ENCODE measurements around the gene SLC4A5. TPM values are rescaled to one million over a fixed set of nuclear protein-coding genes. Genes with fewer than 3 reads are reported as not detected.

Gene SLC4A5
- total RNA-seq, 3 donors from 2014 or later: 2.1 to 3.1 (median 2.1) TPM

DNA sequence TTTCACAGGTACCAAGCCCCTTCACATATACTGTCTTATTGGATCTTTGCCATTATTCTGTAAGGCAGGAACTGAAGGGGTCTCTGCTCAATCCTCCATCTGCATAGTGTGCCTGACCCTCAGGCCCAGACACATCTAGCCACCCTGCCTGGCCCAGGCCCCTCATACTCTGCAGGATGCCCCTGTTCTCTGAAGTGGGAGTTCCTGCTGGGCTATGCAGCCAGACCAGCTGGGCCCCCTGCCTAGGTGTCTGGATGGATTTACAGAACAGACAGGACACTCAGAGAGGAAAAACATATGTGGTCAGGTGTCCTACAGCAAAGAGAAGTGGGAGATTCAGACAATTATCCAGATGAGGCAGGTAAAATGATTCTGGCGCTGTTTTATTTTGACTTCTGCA is 42.0 kb downstream of the SLC4A5 start:
- H3K4me3 ChIP-seq: no peak overlapping the region
- TF ChIP-seq, protein P1, sequence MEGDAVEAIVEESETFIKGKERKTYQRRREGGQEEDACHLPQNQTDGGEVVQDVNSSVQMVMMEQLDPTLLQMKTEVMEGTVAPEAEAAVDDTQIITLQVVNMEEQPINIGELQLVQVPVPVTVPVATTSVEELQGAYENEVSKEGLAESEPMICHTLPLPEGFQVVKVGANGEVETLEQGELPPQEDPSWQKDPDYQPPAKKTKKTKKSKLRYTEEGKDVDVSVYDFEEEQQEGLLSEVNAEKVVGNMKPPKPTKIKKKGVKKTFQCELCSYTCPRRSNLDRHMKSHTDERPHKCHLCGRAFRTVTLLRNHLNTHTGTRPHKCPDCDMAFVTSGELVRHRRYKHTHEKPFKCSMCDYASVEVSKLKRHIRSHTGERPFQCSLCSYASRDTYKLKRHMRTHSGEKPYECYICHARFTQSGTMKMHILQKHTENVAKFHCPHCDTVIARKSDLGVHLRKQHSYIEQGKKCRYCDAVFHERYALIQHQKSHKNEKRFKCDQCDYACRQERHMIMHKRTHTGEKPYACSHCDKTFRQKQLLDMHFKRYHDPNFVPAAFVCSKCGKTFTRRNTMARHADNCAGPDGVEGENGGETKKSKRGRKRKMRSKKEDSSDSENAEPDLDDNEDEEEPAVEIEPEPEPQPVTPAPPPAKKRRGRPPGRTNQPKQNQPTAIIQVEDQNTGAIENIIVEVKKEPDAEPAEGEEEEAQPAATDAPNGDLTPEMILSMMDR (IDR thresholded peaks at IDR 0.05): no peak
- DNase-seq (no peak), ATAC-seq (no peak)
- H3K36me3 ChIP-seq (ENCODE audit: low read depth): no peaks in the 10 kb centered on the region
- no peaks in the 10 kb centered on the region for H3K9me3 ChIP-seq
- H3K4me1 ChIP-seq (ENCODE audit: low read depth): no peaks in the 10 kb centered on the region
- intact Hi-C loops (cut with DNase I, micrococcal nuclease): no loop called here

DNA sequence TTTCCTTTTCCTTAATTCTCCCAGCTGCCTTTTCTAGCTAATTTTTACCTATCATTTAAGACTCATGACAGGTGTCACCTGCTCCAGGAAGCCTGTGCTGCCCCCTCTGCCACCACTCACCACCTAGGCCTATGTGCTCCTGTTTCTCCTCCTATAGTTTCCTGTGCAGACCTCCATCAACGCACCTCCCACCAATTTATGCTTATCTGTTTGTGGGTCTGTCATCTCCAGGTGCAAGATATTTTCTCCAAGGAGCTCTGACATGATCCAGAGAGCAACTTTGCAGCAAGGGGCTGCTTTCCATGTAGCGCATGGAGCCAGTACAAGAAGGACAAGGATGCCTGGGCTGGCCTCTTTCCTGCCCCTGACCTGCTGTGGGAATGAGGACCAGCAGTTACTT is 42.7 kb downstream of the SLC4A5 start:
- no peak for DNase-seq
- ATAC-seq: no peak
- Histone ChIP-seq H3K4me3 (no peak overlapping the region), H3K9me3 (no peaks in the 10 kb centered on the region), H3K4me1 (ENCODE audit: low read depth) (no peaks in the 10 kb centered on the region), H3K36me3 (ENCODE audit: low read depth) (no peaks in the 10 kb centered on the region)
- intact Hi-C loops (cut with DNase I, micrococcal nuclease): no loop called here
- TF ChIP-seq, protein P1 (IDR thresholded peaks at IDR 0.05): no peak

DNA sequence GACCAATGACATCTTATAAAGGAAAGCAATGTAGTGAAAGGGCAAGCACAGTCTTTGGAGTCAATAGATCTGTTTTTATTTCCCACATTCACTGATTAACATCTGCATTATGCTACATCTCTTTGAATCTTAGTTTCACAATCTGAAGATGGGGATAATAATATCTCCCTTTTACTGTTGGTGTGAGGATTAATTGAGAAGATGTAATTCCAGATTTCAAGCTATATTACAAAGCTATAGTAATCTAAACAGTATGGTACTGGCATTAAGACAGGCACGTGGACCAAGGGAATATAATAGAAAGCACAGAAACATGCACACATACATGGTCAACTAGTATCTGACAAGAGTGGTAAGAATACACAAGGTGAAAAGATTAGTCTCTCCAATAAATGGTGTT is 45.3 kb downstream of the SLC4A5 start:
- no peaks in the 10 kb centered on the region for H3K4me1 ChIP-seq (ENCODE audit: low read depth)
- no peak overlapping the region for H3K4me3 ChIP-seq
- DNase-seq (no peak), ATAC-seq (no peak)
- H3K9me3 ChIP-seq: no peaks in the 10 kb centered on the region
- TF ChIP-seq, protein P1 (IDR thresholded peaks at IDR 0.05): no peak
- intact Hi-C loops (cut with DNase I, micrococcal nuclease): no loop called here
- H3K36me3 ChIP-seq (ENCODE audit: low read depth): no peaks in the 10 kb centered on the region

DNA sequence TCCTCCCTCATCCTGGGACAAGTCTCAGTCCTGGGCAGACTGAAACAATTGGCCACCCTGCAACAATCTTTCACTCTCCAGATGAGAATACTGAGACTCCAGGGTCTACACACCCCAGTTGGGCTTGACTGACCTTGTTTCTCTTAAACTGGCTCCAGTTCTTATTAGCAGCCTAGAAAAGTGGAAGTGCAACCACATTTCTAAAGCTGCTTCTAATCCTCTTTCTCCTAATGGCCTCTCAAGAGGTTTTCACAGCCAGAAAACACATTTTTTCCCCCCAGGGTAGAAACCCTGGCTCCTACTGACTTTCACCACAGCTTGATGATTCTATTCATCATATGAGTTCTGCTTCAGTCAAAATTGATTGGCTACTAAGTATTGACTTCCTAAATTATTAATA is 45.8 kb downstream of the SLC4A5 start:
- no peaks in the 10 kb centered on the region for H3K4me1 ChIP-seq (ENCODE audit: low read depth)

DNA sequence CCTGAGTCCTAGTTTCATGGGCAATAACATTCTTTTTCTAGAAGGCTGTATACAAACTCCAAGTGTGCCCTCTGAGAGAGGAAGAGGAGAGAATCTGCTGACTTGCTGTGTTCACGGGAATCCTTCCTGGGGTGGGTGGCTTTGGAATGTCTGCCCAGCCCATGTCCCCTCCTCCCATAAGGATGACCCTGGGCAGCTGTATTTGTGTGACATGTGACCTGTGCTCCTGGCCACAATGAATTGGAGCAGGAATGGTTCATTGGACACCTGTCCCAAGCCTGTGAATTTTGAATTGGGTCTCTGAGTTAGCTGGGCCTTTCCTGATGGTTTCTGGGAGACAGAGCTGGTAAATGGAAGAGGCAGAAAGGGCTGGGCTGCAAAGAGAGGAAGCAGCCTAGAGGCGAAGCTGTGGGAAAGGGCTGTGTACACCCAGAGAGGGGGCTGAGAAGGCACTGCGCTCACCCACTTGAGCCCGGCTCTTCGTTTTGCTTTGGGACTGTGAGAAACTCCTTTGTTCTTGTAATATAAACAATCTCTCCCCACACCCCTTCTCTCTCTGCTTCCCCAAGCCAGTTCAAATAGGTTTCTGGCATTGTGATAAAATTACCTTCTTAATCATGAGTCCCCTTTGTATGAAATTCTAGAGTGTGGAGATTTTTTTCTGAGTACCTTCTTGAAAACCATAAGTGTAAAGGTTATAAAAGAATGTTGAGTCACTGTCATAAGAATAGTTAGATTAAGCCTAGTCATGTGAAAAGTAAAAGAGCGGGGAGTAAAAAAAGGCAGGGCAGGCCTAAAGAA is 49.8 kb downstream of the SLC4A5 start:
- Histone ChIP-seq H3K9me3 (no peaks in the 10 kb centered on the region), H3K4me1 (ENCODE audit: low read depth) (peaks cover 4% of the 10 kb centered on the region), H3K36me3 (ENCODE audit: low read depth) (no peaks in the 10 kb centered on the region), H3K4me3 (no peak overlapping the region)
- TF ChIP-seq, protein P1 (IDR thresholded peaks at IDR 0.05): no peak
- intact Hi-C loops (cut with DNase I, micrococcal nuclease): no loop called here
- ATAC-seq: no peak
- DNase-seq: no peak

More for the DNA sequence above, 45.8 kb downstream of the SLC4A5 start:
- no peak for DNase-seq
- intact Hi-C loops (cut with DNase I, micrococcal nuclease): no loop called here
- Histone ChIP-seq H3K36me3 (ENCODE audit: low read depth) (no peaks in the 10 kb centered on the region), H3K4me3 (no peak overlapping the region), H3K9me3 (no peaks in the 10 kb centered on the region)
- TF ChIP-seq, protein P1 (IDR thresholded peaks at IDR 0.05): no peak
- no peak for ATAC-seq
